Right atrium auricular region (tissue), 2 donors: Measurements from ENCODE around the gene TTYH1. TPM values are rescaled to one million over a fixed set of nuclear protein-coding genes. Genes with fewer than 3 reads are reported as not detected.

ENCODE experiments used
- DNase-seq: peaks from one replicate; pipeline ENCODE4 v3.0.0-alpha.2; 2019; ENCODE audit warnings: low spot score
- H3K27ac ChIP-seq, 2 donors: fragments of 200-600 bp; sonication (generic); 1 replicate in 1 of 2; 2 replicates in 1 of 2; pipeline ENCODE4 v1.5.1; 2016 to 2019
- H3K27me3 ChIP-seq, 2 donors: fragments of 200-600 bp; sonication (generic); one replicate each; pipeline versions ENCODE4 v1.5.1 to v1.6.0; 2017 to 2019
- H3K36me3 ChIP-seq: fragments of 200-600 bp; sonication (generic); one replicate; pipeline ENCODE4 v1.5.1; 2016
- H3K4me1 ChIP-seq, 2 donors: fragments of 200-600 bp; sonication (generic); one replicate each; pipeline versions ENCODE4 v1.5.1 to v1.6.0; 2017 to 2019
- H3K4me3 ChIP-seq, 2 donors: fragments of 200-600 bp; sonication (generic); 1 replicate in 1 of 2; 2 replicates in 1 of 2; pipeline ENCODE4 v1.5.1; 2017 to 2019; ENCODE audit warnings: mild to moderate bottlenecking in 1 of 2, moderate library complexity in 1 of 2
- H3K9me3 ChIP-seq, 2 donors: fragments of 200-600 bp; sonication (generic); one replicate each; pipeline ENCODE4 v1.5.1; 2019
- CTCF ChIP-seq, 2 donors: fragments of 200-600 bp; sonication (generic); IDR thresholded peaks; one replicate each; pipeline ENCODE4 v1.5.1; 2019; ENCODE audit warnings: antibody characterized with exemption in 2 of 2
- total RNA-seq, 2 donors: library from RNA; depleted of rRNA; stranded (reverse); fragments of >200 nt; gene quantifications; one replicate each; pipeline ENCODE4 v1.1.0, GENCODE V29; 2016

Gene TTYH1
- total RNA-seq, 2 donors from 2014 or later: 1.7 to 2.7 TPM

- H3K4me3 ChIP-seq: no peak overlapping the region
- H3K9me3 ChIP-seq: no peaks in the 10 kb centered on the region
- H3K4me1 ChIP-seq: peaks cover 0 to 23% of the 10 kb centered on the region in 2 donors
- H3K27ac ChIP-seq: no peak overlapping the region
- peaks cover 97% of the 10 kb centered on the region for H3K36me3 ChIP-seq
- H3K27me3 ChIP-seq: no peaks in the 10 kb centered on the region
- no peak for TF ChIP-seq CTCF (IDR thresholded peaks at IDR 0.05)
- no peak for DNase-seq
Observed at GRCh38 chr19:54455786-54456422, 40.6 kb downstream of the TTYH1 start.

GRCh38 chr19:54456423-54457373, 41.4 kb downstream of the TTYH1 start:
- peaks cover 100% of the 10 kb centered on the region for H3K36me3 ChIP-seq
- TF ChIP-seq CTCF (IDR thresholded peaks at IDR 0.05): no peak
- DNase-seq: no peak
- no peak overlapping the region for H3K27ac ChIP-seq
- no peak overlapping the region for H3K4me3 ChIP-seq
- no peaks in the 10 kb centered on the region for H3K27me3 ChIP-seq
- no peaks in the 10 kb centered on the region for H3K9me3 ChIP-seq
- peaks cover 0 to 22% of the 10 kb centered on the region in 2 donors for H3K4me1 ChIP-seq

GRCh38 chr19:54457773-54458647, 42.7 kb downstream of the TTYH1 start:
- peaks cover 90% of the 10 kb centered on the region for H3K36me3 ChIP-seq
- no peak overlapping the region for H3K4me3 ChIP-seq
- TF ChIP-seq CTCF (IDR thresholded peaks at IDR 0.05): no peak
- no peak overlapping the region for H3K27ac ChIP-seq
- H3K27me3 ChIP-seq: no peaks in the 10 kb centered on the region
- H3K4me1 ChIP-seq: peaks cover 0 to 24% of the 10 kb centered on the region in 2 donors
- no peaks in the 10 kb centered on the region for H3K9me3 ChIP-seq
- DNase-seq: no peak

GRCh38 chr19:54458648-54459281, 43.5 kb downstream of the TTYH1 start:
- no peak for DNase-seq
- TF ChIP-seq CTCF (IDR thresholded peaks at IDR 0.05): no peak
- Histone ChIP-seq H3K9me3 (no peaks in the 10 kb centered on the region), H3K36me3 (peaks cover 83% of the 10 kb centered on the region), H3K27ac (no peak overlapping the region), H3K4me1 (peaks cover 0 to 24% of the 10 kb centered on the region in 2 donors), H3K27me3 (no peaks in the 10 kb centered on the region), H3K4me3 (no peak overlapping the region)
